PC-9 (cell line): Measurements from ENCODE around the gene R3HDM2.

Experiments
- CTCF ChIP-seq: fragments of 200-600 bp; sonication (generic); conservative IDR thresholded peaks from 2 replicates; pipeline ENCODE4 v1.6.1; 2017; ENCODE audit warnings: mixed run types, antibody characterized with exemption, mild to moderate bottlenecking, moderate library complexity
- EZH2 ChIP-seq: fragments of 200-600 bp; sonication (generic); IDR thresholded peaks from 2 replicates; pipeline ENCODE4 v1.8.0; 2017; ENCODE audit warnings: antibody characterized with exemption, low read depth

- no peak for TF ChIP-seq CTCF
- no peak for TF ChIP-seq EZH2
These were observed 70.4 kb downstream of the R3HDM2 start for GRCh38 chr12:57360468-57360867.
